ENCODE data around the gene C16orf74. TPM values are rescaled to one million over a fixed set of nuclear protein-coding genes. Genes with fewer than 3 reads are reported as not detected.
A peak's percentile ranks its signal among the peaks of the same experiment; 100 is the strongest.

C16orf74 gene
- total and polyA plus RNA-seq, 2 of the 13 experiments (the other 11 are each of a cell fraction or from before 2014, with no cell fraction given) = 0.13 to 0.29 TPM

DNA sequence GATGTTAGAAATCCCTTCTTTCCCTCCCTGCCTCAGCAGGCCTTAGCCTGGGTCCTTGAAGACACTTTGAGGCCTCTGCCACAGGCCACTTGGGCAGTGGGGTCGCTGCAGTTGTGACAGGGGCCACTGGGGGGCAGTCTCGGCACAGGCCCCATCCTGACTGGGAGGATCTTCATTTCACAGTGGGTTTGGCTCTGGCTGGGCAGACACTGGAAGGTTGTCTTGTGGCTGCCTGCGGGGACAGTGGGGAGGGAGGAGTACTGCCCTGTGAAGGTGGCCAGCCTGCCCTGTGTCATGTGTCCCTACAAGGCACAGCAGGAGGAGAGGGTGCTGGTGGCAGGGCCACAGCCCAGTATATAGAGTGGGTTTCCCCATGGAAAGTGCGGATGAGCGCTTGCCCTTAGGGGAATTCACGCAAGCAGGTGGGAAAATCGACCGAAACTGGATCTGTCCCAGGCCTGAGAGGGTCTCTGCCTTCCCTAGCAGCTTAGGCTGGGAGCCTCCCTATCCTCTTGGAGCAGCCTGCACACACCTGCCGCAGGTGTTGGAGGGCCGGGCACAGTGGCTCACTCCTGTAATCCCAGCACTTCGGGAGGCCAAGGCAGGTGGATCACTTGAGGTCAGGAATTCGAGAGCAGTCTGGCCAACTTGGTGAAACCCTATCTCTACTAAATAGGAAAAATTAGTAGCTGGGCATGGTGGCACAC lies 90.9 kb downstream of the C16orf74 start (continued):
- TF ChIP-seq, protein P1, sequence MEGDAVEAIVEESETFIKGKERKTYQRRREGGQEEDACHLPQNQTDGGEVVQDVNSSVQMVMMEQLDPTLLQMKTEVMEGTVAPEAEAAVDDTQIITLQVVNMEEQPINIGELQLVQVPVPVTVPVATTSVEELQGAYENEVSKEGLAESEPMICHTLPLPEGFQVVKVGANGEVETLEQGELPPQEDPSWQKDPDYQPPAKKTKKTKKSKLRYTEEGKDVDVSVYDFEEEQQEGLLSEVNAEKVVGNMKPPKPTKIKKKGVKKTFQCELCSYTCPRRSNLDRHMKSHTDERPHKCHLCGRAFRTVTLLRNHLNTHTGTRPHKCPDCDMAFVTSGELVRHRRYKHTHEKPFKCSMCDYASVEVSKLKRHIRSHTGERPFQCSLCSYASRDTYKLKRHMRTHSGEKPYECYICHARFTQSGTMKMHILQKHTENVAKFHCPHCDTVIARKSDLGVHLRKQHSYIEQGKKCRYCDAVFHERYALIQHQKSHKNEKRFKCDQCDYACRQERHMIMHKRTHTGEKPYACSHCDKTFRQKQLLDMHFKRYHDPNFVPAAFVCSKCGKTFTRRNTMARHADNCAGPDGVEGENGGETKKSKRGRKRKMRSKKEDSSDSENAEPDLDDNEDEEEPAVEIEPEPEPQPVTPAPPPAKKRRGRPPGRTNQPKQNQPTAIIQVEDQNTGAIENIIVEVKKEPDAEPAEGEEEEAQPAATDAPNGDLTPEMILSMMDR (CRISPR knock-in tag; IDR thresholded peaks at IDR 0.05) = peak; percentile 95
- TF ChIP-seq ZNF430 (CRISPR knock-in tag; IDR thresholded peaks at IDR 0.05) (0 out of 2 replicates have a peak, but pooled peaks have one; percentile 54), MED1 (CRISPR knock-in tag; IDR thresholded peaks at IDR 0.05) (no peak), ATF1 (CRISPR knock-in tag; IDR thresholded peaks at IDR 0.05) (no peak), XRCC5 (optimal IDR thresholded peaks at IDR 0.05; ENCODE audit: low read length) (peak; percentile 81), NFATC3 (CRISPR knock-in tag; IDR thresholded peaks at IDR 0.05) (no peak), RBM22 (optimal IDR thresholded peaks at IDR 0.05; ENCODE audit: low read length) (peak; percentile 71), ZNF543 (CRISPR knock-in tag; IDR thresholded peaks at IDR 0.05) (no peak), SALL1 (CRISPR knock-in tag; IDR thresholded peaks at IDR 0.05) (peak; percentile 19; the same call in 1 of the 2 replicates), MEIS1 (CRISPR knock-in tag; IDR thresholded peaks at IDR 0.05; ENCODE audit: borderline replicate concordance) (peak; percentile 40; the same call in 1 of the 2 replicates), MTA1 (CRISPR knock-in tag; IDR thresholded peaks at IDR 0.05; ENCODE audit: borderline replicate concordance) (peak; percentile 44; the same call in 1 of the 2 replicates)
- TF ChIP-seq, protein P2, sequence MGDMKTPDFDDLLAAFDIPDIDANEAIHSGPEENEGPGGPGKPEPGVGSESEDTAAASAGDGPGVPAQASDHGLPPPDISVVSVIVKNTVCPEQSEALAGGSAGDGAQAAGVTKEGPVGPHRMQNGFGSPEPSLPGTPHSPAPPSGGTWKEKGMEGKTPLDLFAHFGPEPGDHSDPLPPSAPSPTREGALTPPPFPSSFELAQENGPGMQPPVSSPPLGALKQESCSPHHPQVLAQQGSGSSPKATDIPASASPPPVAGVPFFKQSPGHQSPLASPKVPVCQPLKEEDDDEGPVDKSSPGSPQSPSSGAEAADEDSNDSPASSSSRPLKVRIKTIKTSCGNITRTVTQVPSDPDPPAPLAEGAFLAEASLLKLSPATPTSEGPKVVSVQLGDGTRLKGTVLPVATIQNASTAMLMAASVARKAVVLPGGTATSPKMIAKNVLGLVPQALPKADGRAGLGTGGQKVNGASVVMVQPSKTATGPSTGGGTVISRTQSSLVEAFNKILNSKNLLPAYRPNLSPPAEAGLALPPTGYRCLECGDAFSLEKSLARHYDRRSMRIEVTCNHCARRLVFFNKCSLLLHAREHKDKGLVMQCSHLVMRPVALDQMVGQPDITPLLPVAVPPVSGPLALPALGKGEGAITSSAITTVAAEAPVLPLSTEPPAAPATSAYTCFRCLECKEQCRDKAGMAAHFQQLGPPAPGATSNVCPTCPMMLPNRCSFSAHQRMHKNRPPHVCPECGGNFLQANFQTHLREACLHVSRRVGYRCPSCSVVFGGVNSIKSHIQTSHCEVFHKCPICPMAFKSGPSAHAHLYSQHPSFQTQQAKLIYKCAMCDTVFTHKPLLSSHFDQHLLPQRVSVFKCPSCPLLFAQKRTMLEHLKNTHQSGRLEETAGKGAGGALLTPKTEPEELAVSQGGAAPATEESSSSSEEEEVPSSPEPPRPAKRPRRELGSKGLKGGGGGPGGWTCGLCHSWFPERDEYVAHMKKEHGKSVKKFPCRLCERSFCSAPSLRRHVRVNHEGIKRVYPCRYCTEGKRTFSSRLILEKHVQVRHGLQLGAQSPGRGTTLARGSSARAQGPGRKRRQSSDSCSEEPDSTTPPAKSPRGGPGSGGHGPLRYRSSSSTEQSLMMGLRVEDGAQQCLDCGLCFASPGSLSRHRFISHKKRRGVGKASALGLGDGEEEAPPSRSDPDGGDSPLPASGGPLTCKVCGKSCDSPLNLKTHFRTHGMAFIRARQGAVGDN (CRISPR knock-in tag; IDR thresholded peaks at IDR 0.05) = peak; percentile 41
- TF ChIP-seq, protein P3, sequence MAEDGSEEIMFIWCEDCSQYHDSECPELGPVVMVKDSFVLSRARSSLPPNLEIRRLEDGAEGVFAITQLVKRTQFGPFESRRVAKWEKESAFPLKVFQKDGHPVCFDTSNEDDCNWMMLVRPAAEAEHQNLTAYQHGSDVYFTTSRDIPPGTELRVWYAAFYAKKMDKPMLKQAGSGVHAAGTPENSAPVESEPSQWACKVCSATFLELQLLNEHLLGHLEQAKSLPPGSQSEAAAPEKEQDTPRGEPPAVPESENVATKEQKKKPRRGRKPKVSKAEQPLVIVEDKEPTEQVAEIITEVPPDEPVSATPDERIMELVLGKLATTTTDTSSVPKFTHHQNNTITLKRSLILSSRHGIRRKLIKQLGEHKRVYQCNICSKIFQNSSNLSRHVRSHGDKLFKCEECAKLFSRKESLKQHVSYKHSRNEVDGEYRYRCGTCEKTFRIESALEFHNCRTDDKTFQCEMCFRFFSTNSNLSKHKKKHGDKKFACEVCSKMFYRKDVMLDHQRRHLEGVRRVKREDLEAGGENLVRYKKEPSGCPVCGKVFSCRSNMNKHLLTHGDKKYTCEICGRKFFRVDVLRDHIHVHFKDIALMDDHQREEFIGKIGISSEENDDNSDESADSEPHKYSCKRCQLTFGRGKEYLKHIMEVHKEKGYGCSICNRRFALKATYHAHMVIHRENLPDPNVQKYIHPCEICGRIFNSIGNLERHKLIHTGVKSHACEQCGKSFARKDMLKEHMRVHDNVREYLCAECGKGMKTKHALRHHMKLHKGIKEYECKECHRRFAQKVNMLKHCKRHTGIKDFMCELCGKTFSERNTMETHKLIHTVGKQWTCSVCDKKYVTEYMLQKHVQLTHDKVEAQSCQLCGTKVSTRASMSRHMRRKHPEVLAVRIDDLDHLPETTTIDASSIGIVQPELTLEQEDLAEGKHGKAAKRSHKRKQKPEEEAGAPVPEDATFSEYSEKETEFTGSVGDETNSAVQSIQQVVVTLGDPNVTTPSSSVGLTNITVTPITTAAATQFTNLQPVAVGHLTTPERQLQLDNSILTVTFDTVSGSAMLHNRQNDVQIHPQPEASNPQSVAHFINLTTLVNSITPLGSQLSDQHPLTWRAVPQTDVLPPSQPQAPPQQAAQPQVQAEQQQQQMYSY (CRISPR knock-in tag; IDR thresholded peaks at IDR 0.05) = no peak
